HG03097 (cell line): ENCODE results near the gene ZCCHC17.
A peak's percentile ranks its signal among the peaks of the same experiment; 100 is the strongest.

Experiments used
- ATAC-seq: cut with Tn5 transposase; IDR thresholded peaks from one replicate; pipeline ENCODE4 v1.9.1; 2021; ENCODE audit not compliant: unreplicated experiment, low FRiP score

Gene ZCCHC17

GRCh38 chr1:31389616-31390015, 92.8 kb downstream of the ZCCHC17 start:
- ATAC-seq: no peak

GRCh38 chr1:31390071-31390470, 93.2 kb downstream of the ZCCHC17 start:
- ATAC-seq: no peak

GRCh38 chr1:31393463-31393862, 96.6 kb downstream of the ZCCHC17 start:
- ATAC-seq: no peak

- ATAC-seq: peak; percentile 74
These were observed 97.9 kb downstream of the ZCCHC17 start for GRCh38 chr1:31394584-31395193.

GRCh38 chr1:31396633-31397351, 100.0 kb downstream of the ZCCHC17 start:
- ATAC-seq: no peak

GRCh38 chr1:31397360-31398095, 100.7 kb downstream of the ZCCHC17 start:
- ATAC-seq: no peak

- ATAC-seq: no peak
These were observed 101.4 kb downstream of the ZCCHC17 start for GRCh38 chr1:31398246-31398645.

- no peak for ATAC-seq
These were observed 103.1 kb downstream of the ZCCHC17 start for GRCh38 chr1:31399976-31400375.

- ATAC-seq: no peak
These were observed 103.6 kb downstream of the ZCCHC17 start for GRCh38 chr1:31400393-31400792.

- ATAC-seq: no peak
These were observed 104.4 kb downstream of the ZCCHC17 start for GRCh38 chr1:31401241-31401640.

- no peak for ATAC-seq
These were observed 108.9 kb downstream of the ZCCHC17 start for GRCh38 chr1:31405578-31406245.

GRCh38 chr1:31407029-31407626, 110.3 kb downstream of the ZCCHC17 start:
- ATAC-seq: no peak

- no peak for ATAC-seq
These were observed 112.0 kb downstream of the ZCCHC17 start for GRCh38 chr1:31408788-31409318.

- no peak for ATAC-seq
These were observed 113.4 kb downstream of the ZCCHC17 start for GRCh38 chr1:31409946-31410858.

- no peak for ATAC-seq
These were observed 114.0 kb downstream of the ZCCHC17 start for GRCh38 chr1:31410871-31411270.

- ATAC-seq: no peak
These were observed 115.4 kb downstream of the ZCCHC17 start for GRCh38 chr1:31412205-31412604.

- ATAC-seq: no peak
These were observed 116.0 kb downstream of the ZCCHC17 start, which contains the start of gene SERINC2 for GRCh38 chr1:31412732-31413404. TSS of gene SERINC2 (plus strand) at chr1:31413213. CDS start at chr1:31413266, 53 bp downstream.

GRCh38 chr1:31413405-31414001, 116.7 kb downstream of the ZCCHC17 start:
- no peak for ATAC-seq
